Hepatocyte (in vitro differentiated cells): ENCODE measurements around the gene SVBP. TPM values are rescaled to one million over a fixed set of nuclear protein-coding genes. Genes with fewer than 3 reads are reported as not detected.
A peak's percentile ranks its signal among the peaks of the same experiment; 100 is the strongest.
"Not testable (repeated sequence)": the region's sequence is repeated elsewhere in the genome, so short reads cannot be mapped to it uniquely, and the experiment has no call there.

ENCODE experiments used
- DNase-seq: peaks from one replicate; pipeline ENCODE4 v3.0.0-alpha.2; 2016; ENCODE audit warnings: low spot score
- H2AFZ ChIP-seq: fragments of 200-600 bp; sonication (generic); 2 replicates; pipeline ENCODE4 v1.6.0; 2016; ENCODE audit warnings: antibody characterized with exemption, mild to moderate bottlenecking
- H3K27ac ChIP-seq: fragments of 200-600 bp; sonication (generic); 2 replicates; pipeline ENCODE4 v1.5.1; 2016; ENCODE audit warnings: mild to moderate bottlenecking
- H3K27me3 ChIP-seq: fragments of 200-600 bp; sonication (generic); 2 replicates; pipeline ENCODE4 v1.6.1; 2016
- H3K36me3 ChIP-seq: fragments of 200-600 bp; sonication (generic); replicated peaks from 2 replicates; pipeline ENCODE4 v1.5.1; 2016; ENCODE audit warnings: low read depth; ENCODE audit not compliant: insufficient read depth
- H3K4me1 ChIP-seq: fragments of 200-600 bp; sonication (generic); 2 replicates; pipeline ENCODE4 v1.5.1; 2016; ENCODE audit warnings: mild to moderate bottlenecking, moderate library complexity; ENCODE audit not compliant: insufficient read depth
- H3K4me2 ChIP-seq: fragments of 200-600 bp; sonication (generic); 2 replicates; pipeline ENCODE4 v1.6.0; 2016
- H3K4me3 ChIP-seq: fragments of 200-600 bp; sonication (generic); 2 replicates; pipeline ENCODE4 v1.5.1; 2016; ENCODE audit warnings: mild to moderate bottlenecking
- H3K79me2 ChIP-seq: fragments of 200-600 bp; sonication (generic); 2 replicates; pipeline ENCODE4 v1.6.0; 2017; ENCODE audit warnings: mild to moderate bottlenecking
- H3K9me2 ChIP-seq: fragments of 200-600 bp; sonication (generic); replicated peaks from 2 replicates; pipeline ENCODE4 v1.6.0; 2017; ENCODE audit warnings: mild to moderate bottlenecking; ENCODE audit not compliant: insufficient read depth
- H3K9me3 ChIP-seq: fragments of 200-600 bp; sonication (generic); 2 replicates; pipeline ENCODE4 v1.5.1; 2016; ENCODE audit warnings: low read depth, mild to moderate bottlenecking
- H4K20me1 ChIP-seq: fragments of 200-600 bp; sonication (generic); 2 replicates; pipeline ENCODE4 v1.6.0; 2016; ENCODE audit warnings: mild to moderate bottlenecking; ENCODE audit not compliant: insufficient read depth, poor library complexity, severe bottlenecking
- EZH2 ChIP-seq: fragments of 200-600 bp; sonication (generic); IDR thresholded peaks from 2 replicates; pipeline ENCODE4 v1.6.1; 2016; ENCODE audit warnings: antibody characterized with exemption, mild to moderate bottlenecking, borderline replicate concordance
- EZH2phosphoT487 ChIP-seq: fragments of 200-600 bp; sonication (generic); IDR thresholded peaks from one replicate; pipeline ENCODE4 v1.6.1; 2018; ENCODE audit warnings: antibody characterized with exemption, mild to moderate bottlenecking, low read depth, moderate library complexity; ENCODE audit not compliant: unreplicated experiment, severe bottlenecking
- WGBS: methylation state at CpG from one replicate; pipeline ENCODE4 v1.1.6; 2016; ENCODE audit warnings: low lambda C conversion rate; ENCODE audit errors: missing lambda C conversion rate; 5-methylcytosine and 5-hydroxymethylcytosine counted together
- polyA plus RNA-seq: library from polyadenylated mRNA; unstranded; fragments of >200 nt; fragmentation: Nextera tagmentation; extraction: Ambion mirVana; gene quantifications from 2 replicates; pipeline ENCODE4 v1.2.1, GENCODE V29; 2016
- total RNA-seq: library from RNA; depleted of rRNA; stranded (reverse); fragments of >200 nt; gene quantifications from 2 replicates; pipeline ENCODE4 v1.2.3, GENCODE V29; 2014
- TF ChIP-seq, protein P1 (sequence below): fragments of 200-600 bp; sonication (generic); IDR thresholded peaks from 2 replicates; pipeline ENCODE4 v1.5.1; 2016; ENCODE audit warnings: antibody characterized with exemption, mild to moderate bottlenecking; ENCODE audit not compliant: poor library complexity

SVBP gene
- total and polyA plus RNA-seq, 2 experiments from 2014 or later: 49.6 to 56.8 TPM

DNA sequence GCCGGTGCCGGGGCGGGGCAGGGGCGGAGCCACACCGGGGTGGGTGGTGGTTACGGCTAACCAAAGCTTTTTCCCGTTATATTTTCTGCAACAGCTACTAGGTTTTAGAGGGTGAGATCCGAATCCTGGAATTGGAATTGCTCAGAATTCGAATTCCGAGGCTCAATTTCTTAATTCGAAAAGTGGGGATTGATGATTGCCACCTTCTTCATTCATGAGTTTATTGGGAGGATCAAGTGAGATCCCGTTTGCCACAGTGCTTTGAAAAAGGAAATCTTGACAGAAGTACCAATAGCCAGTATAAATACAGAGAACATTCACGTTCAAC, 207 bp upstream of the SVBP start:
- Histone ChIP-seq H3K9me3 (no peaks in the 10 kb centered on the region), H3K27ac (no peak overlapping the region), H3K79me2 (peaks cover 30% of the 10 kb centered on the region), H3K9me2 (no peaks in the 10 kb centered on the region), H3K4me2 (peak overlapping the region; percentile 78), H2AFZ (peak overlapping the region; percentile 34), H3K4me1 (peaks cover 8% of the 10 kb centered on the region), H3K36me3 (no peaks in the 10 kb centered on the region), H4K20me1 (no peaks in the 10 kb centered on the region), H3K4me3 (peak overlapping the region; percentile 45), H3K27me3 (no peaks in the 10 kb centered on the region)
- no peak for DNase-seq
- TF ChIP-seq EZH2: no peak
- TF ChIP-seq, protein P1, sequence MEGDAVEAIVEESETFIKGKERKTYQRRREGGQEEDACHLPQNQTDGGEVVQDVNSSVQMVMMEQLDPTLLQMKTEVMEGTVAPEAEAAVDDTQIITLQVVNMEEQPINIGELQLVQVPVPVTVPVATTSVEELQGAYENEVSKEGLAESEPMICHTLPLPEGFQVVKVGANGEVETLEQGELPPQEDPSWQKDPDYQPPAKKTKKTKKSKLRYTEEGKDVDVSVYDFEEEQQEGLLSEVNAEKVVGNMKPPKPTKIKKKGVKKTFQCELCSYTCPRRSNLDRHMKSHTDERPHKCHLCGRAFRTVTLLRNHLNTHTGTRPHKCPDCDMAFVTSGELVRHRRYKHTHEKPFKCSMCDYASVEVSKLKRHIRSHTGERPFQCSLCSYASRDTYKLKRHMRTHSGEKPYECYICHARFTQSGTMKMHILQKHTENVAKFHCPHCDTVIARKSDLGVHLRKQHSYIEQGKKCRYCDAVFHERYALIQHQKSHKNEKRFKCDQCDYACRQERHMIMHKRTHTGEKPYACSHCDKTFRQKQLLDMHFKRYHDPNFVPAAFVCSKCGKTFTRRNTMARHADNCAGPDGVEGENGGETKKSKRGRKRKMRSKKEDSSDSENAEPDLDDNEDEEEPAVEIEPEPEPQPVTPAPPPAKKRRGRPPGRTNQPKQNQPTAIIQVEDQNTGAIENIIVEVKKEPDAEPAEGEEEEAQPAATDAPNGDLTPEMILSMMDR: no peak
- TF ChIP-seq EZH2phosphoT487: no peak
- 6% methylated on average over 12 of the region's 13 CpGs for WGBS

DNA sequence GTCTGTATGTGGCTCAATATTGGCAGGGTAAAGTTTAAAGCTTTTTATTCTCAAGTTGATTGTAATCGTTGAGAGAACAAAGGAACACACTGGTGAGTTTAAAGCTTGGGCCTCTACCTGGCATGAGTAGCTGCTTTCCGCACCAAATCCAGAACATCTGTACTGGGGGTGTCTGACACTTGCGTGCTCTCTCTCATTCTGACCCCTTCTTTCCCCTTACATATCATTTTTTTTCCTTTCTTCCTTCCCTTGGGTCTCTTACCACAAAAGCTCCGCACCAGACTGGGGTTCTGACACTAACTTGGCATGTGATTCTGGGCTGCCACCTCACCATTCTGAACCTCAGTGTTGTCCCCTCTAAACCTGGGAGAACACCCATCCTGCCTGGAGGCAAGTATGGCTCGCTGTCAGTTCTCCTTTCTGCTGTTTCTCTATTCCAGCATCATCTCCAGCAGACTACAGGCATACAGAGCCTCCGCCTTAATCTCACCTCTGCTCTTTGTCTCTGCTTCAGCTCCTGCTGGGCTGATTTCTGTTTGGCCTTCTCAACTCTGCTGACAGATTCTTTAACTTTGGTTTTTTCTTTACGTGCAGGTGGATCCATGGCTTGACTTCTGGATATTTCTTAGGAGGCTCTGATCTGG, 1.1 kb downstream of the SVBP start:
- H3K27ac ChIP-seq: peak overlapping the region; percentile 100
- no peaks in the 10 kb centered on the region for H3K27me3 ChIP-seq
- no peaks in the 10 kb centered on the region for H3K36me3 ChIP-seq
- H2AFZ ChIP-seq: peak overlapping the region; percentile 65
- no peaks in the 10 kb centered on the region for H3K9me2 ChIP-seq
- H3K4me2 ChIP-seq: peak overlapping the region; percentile 91
- H4K20me1 ChIP-seq: no peaks in the 10 kb centered on the region
- TF ChIP-seq EZH2phosphoT487 (no peak), EZH2 (no peak)
- TF ChIP-seq, protein P1: no peak
- H3K79me2 ChIP-seq: peaks cover 30% of the 10 kb centered on the region
- peaks cover 8% of the 10 kb centered on the region for H3K4me1 ChIP-seq
- 43% methylated on average over 7 of the region's 7 CpGs for WGBS
- peak; percentile 20 for DNase-seq
- H3K4me3 ChIP-seq: peak overlapping the region; percentile 71
- no peaks in the 10 kb centered on the region for H3K9me3 ChIP-seq

DNA sequence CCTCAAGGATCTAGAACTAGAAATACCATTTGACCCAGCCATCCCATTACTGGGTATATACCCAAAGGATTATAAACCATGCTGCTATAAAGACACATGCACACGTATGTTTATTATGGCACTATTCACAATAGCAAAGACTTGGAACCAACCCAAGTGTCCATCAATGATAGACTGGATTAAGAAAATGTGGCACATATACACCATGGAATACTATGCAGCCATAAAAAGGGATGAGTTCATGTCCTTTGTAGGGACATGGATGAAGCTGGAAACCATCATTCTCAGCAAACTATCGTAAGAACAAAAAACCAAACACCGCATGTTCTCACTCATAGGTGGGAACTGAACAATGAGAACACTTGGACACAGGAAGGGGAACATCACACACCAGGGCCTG, 2.4 kb downstream of the SVBP start:
- H3K27ac ChIP-seq, H3K9me3 ChIP-seq, H4K20me1 ChIP-seq, H3K4me1 ChIP-seq, H3K9me2 ChIP-seq, H3K4me3 ChIP-seq, H2AFZ ChIP-seq, H3K36me3 ChIP-seq, H3K4me2 ChIP-seq, DNase-seq, H3K27me3 ChIP-seq: not testable (repeated sequence)
- H3K79me2 ChIP-seq: peaks cover 24% of the 10 kb centered on the region
- WGBS: 93% methylated on average over 3 of the region's 3 CpGs

DNA sequence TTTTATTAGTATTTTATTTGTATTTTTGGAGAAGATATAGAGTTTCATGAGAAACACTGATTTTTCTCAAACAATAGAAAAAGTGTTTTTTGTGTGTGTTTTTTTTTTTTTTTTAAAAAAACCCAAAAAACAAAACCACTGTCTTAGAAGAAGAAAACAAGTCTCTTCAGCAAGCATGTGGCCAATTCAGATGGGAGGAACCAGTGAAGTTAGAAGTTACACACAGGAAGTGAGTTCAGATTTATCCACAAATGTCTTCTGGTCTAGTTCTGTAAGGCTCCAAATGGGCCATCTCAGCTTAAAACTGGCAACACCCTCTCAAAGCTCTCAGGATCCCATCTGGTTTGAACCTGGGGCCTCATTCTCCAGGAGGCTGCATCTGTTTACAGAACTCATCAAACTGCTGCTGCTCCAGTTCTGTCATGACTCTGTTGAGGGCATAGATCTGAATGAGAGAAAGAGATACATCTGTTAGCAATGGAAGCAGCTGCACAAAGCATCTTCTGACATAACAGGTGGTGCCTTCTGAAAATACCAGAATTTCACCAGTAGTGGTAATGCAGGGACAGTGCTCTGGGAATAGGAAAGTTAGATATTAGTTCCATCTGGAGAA, 10.0 kb downstream of the SVBP start:
- TF ChIP-seq EZH2phosphoT487: no peak
- no peak for TF ChIP-seq EZH2
- TF ChIP-seq, protein P1: no peak
- Histone ChIP-seq H2AFZ (no peak overlapping the region), H3K79me2 (no peaks in the 10 kb centered on the region), H3K9me3 (no peaks in the 10 kb centered on the region), H3K27ac (no peak overlapping the region), H3K9me2 (no peaks in the 10 kb centered on the region), H3K4me3 (no peak overlapping the region), H3K4me2 (no peak overlapping the region), H3K27me3 (no peaks in the 10 kb centered on the region), H3K36me3 (no peaks in the 10 kb centered on the region), H4K20me1 (no peaks in the 10 kb centered on the region), H3K4me1 (no peaks in the 10 kb centered on the region)
- no peak for DNase-seq
